Measurements from ENCODE around the gene CD72.
"Not testable (repeated sequence)": the region's sequence is repeated elsewhere in the genome, so short reads cannot be mapped to it uniquely, and the experiment has no call there.

CD72 gene

DNA sequence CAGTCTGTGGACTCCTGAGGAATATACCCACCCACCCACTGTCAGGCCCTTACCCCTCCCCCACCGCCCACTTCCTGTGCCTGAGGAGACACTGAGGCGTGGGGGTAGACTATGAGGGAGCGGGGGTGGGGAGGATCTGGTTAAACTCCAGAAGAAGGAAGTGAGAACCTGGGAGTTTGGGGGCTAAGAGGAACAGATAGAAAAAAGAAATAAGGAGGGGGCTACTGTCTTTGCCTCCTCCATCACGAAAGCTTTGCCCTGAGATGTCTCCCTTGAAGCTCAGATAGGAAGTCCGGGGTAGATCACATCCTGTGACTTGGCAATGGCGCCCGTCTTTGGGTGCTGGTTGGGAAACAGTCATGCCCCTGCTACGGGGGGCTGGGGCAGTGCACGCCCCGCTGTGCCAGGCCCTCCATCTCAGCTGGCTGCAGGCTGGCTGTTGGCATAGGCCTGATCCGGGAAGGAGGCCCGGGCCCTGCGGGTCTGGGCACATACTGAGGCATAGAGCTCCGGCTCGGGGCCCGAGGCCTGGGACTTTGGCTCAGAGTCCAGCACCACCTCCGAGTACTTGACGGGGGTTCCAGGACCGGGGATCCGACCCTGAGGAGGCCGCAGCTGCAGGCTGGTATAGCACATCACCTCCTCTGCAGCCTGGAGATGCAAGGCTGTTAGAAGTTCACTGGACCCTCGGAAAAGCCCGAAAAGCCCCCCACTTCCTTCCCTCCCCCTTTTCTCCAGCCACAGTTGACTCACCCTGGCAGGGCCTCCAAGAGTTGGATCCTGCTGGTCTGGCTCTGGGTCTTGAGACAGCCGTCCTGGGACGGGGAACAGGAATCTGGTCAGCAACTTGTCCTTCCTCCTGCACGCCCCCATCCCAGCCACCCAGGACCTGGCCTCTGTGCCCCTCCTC, 31.5 kb upstream of the CD72 start:
- no peak for DNase-seq (ENCODE audit: low read depth)

DNA sequence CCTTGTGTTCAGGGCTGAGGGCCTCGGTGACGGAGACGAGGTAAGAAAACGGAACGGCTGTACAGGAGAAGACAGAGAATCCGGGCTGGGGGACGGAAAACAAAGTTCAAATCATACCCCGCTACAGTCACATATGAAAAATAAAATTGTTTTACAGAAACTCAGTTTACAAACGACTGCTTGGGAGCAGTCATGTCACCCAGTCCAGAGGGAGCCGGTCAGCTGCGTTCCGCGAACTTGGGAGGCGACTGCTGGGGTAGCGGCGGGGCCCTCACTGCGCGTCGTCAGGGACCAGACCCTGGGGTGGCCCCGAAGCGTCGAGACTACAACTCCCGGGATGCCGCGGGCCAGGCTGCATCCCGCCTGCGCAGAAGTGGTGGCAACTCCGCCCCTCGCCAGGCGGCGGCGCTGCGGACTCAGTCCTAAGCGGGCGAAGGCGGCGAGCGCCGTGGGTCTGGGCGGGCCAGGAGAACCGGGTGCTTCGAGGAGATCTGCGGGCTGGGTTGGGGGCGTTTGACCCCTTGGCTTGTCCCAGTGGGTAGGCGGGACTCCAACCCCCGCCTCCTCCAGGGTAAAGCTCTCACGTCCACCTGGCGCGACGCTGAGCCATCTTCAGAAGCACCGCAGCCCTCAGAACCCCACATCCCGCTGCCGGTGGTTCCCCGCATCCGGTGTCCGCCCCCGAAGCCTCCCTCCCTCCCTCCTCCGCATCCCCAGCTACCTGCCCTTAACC, 28.5 kb upstream of the CD72 start:
- peak; percentile 87 for DNase-seq (ENCODE audit: low read depth)

GRCh38 chr9:35646153-35646532, 27.9 kb upstream of the CD72 start:
- no peak for DNase-seq (ENCODE audit: low read depth)

GRCh38 chr9:35645736-35646135, 27.5 kb upstream of the CD72 start:
- DNase-seq (ENCODE audit: low read depth) = not testable (repeated sequence)

- no peak for DNase-seq (ENCODE audit: low read depth)
These were observed 24.8 kb upstream of the CD72 start for GRCh38 chr9:35643046-35643445.

DNA sequence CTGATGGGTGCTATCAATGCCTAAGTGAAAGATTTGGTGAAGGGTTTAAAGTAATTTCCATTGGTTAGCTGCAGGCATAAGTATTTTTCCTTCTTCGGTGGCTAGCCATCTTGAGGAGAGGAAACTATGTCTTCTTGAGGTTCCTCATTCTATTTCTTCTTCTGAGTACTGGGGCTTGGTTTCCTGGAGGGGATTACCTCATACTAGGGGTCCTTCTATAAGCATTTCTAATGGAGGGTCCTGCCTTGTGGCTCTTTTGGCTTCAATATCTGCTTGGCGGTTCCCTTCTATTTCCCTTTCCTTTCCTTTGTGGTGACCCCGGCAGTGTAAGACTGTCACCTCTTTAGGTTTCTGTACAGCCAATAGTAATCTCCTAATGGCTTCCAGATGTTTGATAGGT, 23.3 kb upstream of the CD72 start:
- DNase-seq (ENCODE audit: low read depth) = not testable (repeated sequence)

GRCh38 chr9:35640431-35640830, 22.2 kb upstream of the CD72 start:
- not testable (repeated sequence) for DNase-seq (ENCODE audit: low read depth)

- DNase-seq (ENCODE audit: low read depth) = no peak
These were observed 21.4 kb upstream of the CD72 start for GRCh38 chr9:35639631-35640030.

DNA sequence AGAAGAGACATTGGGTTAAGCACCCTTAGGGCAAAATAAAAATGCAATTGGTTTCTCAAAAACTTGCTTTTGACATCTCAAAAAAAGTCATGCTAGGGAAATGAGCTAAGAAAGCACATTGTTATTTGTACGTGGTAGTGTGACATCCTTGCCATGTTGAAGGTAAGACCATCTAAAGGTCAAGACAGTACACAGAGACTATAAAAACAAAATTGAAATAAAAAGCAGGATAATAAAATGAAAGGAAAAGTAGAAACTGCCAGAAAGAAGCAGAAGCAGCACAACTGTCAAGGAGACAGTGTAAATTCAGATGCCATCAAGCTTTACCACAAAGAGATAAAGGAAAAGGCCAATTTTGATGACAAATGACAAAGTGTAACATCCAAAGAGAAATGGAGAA, 21.0 kb upstream of the CD72 start:
- DNase-seq (ENCODE audit: low read depth) = not testable (repeated sequence)

DNA sequence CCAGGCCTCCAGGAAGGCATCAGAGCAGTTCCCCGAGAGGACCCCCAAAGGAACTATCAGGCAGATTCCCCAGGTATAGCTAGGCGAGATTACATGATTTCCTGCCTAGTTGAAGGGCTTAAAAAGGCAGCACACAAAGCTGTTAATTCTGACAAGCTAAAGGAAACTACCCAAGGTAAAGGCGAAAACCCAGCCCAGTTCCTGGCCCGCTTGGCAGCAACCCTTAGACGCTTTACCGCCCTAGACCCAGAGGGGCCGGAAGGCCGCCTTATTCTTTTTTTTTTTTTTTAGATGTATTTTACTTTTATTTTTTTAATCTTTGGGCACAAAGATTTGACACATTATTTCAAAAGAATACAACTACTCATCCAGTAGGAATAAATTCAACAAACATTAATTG, 20.5 kb upstream of the CD72 start:
- not testable (repeated sequence) for DNase-seq (ENCODE audit: low read depth)

- DNase-seq (ENCODE audit: low read depth) = not testable (repeated sequence)
These were observed 19.3 kb upstream of the CD72 start for GRCh38 chr9:35637427-35637955.

DNA sequence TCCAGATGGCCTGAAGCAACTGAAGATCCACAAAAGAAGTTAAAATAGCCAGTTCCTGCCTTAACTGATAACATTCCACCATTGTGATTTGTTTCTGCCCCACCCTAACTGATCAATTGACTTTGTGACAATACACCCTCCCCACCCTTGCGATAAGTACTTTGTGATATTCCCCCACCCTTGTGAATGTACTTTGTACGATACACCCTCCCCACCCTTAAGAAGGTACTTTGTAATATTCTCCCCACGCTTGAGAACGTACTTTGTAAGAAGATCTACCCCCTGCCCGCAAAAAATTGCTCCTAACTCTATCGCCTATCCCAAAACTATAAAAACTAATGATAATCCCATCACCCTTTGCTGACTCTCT, 18.6 kb upstream of the CD72 start:
- not testable (repeated sequence) for DNase-seq (ENCODE audit: low read depth)

- DNase-seq (ENCODE audit: low read depth) = no peak
These were observed 18.1 kb upstream of the CD72 start for GRCh38 chr9:35636135-35636876.

DNA sequence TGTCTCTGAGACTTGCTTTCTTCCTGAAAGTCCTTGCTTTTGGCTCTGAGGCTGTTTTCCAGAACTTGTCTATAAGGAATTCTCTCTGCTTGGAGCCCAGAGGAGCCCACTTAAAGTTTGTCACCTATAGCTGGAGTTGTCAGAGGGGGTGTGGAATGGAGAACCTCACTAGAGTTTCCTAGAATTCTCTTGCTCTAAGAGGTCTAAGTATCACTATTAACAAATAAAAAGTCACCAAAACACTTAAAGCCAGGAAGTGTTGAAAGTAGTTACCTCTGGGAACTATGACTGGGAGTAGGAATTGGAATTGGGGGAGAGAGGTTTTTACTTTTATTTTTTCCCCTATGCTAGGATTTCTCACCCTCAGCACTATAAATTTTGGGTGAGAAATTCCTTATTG, 17.5 kb upstream of the CD72 start:
- DNase-seq (ENCODE audit: low read depth) = no peak

- DNase-seq (ENCODE audit: low read depth) = no peak
These were observed 11.4 kb upstream of the CD72 start for GRCh38 chr9:35629597-35629996.

DNA sequence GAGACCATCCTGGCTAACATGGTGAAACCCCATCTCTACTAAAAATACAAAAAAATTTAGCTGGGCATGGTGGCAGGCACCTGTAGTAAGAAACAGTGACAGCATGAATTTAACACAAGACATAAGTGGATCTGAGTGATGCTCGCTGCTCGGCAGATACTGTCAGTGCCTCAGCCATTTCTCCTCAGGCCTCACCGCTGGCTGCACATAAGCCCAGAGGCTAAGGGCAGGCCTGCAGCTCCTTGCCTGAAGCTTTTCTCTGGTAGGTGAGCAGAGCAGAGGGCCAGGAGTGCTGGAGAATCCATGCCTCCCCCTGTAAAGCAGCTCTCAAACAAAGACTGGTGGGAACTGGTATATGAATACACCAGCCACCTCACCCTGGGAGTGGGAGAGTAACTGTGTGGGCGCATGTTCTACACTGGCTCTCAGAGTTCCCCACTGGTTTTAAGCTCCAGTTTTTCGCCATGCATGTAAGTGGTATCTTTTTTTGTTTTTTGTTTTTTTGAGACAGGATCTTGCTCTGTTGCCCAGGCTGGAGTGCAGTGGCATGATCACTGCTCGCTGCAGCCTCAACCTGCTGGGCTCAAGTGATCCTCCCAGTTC, 10.3 kb upstream of the CD72 start:
- DNase-seq (ENCODE audit: low read depth) = no peak

GRCh38 chr9:35627575-35627974, 9.4 kb upstream of the CD72 start:
- DNase-seq (ENCODE audit: low read depth) = no peak

DNA sequence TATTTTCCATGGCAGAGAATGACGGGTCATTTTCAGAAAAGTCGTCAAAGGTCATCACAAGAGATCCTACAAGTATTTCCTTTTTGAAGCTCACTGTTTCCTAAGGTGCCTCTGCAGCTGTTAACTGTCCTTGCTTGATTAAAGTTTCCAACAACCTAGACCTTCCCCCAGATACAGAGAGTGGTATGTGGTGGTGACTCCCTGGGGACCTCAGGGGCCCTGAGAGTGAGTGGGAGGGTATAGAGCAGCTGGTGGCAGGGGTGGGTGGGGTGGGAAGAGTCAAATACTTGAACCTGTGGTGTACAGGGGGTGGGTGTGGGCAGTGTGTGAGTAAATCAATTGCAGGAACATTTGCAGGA, 1.6 kb upstream of the CD72 start:
- no peak for DNase-seq (ENCODE audit: low read depth)

DNA sequence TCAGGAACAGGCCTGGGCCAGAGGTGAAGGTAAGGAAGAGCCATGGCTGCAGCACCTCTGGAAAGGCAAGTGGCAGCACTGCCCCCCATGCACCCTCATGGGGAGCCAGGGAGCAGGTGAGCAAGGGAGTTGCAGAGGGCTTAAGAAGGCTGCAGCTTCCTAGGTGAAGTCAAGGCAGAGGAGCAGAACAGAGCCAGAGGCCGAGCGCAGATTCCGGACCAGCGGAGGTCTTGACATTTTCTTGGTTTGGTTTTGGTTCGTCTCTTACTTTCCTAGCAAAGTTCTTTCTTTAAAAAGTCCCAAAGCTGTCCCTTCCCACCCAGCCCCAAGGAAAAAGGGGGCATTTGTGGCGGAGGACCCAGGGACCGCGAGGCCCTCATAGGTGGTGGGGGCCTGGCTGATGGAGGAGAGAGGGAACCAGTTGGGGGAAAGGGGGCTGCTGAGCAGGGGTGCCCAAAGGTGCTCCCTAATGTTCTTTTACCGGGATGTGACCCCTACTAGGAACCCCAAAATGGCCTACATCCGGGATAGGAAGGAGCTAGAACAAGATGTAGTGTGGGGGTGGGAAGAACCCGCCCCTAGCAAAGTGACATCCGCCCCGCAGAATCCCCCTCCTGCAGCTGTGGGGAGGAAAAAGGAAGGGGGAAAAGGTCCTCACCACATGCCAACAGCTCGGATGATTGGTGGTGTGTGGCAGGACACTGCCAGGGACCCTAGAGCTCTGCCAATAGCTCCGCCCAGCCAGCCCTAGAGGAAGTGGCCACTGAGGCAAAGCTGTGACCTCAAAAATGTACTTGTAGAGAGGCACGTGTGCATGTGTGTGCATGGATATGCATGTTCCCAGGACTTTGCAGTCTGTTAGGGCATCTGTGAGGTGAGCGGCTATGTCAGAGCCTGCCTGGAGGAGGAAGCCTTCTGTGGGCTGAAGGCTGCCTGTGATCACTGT, 914 bp upstream of the CD72 start:
- no peak for DNase-seq (ENCODE audit: low read depth)

GRCh38 chr9:35617548-35617947, 665 bp downstream of the CD72 start:
- no peak for DNase-seq (ENCODE audit: low read depth)

Measured in T follicular helper cell (primary cell).